ENCODE data around the gene ZNF823. TPM values are rescaled to one million over a fixed set of nuclear protein-coding genes. Genes with fewer than 3 reads are reported as not detected.

Gene ZNF823
- total and polyA plus RNA-seq, 2 of the 13 experiments (the other 11 are each of a cell fraction or from before 2014, with no cell fraction given): 5.7 to 11.7 TPM

- TF ChIP-seq PAXIP1 (CRISPR knock-in tag; conservative IDR thresholded peaks at IDR 0.05) (peak; percentile 50; the same call in 1 of the 2 replicates), NPAS2 (CRISPR knock-in tag; IDR thresholded peaks at IDR 0.05; ENCODE audit: borderline replicate concordance) (no peak), ZNF788 (CRISPR knock-in tag; IDR thresholded peaks at IDR 0.05; ENCODE audit: borderline replicate concordance) (peak; percentile 74; the same call in 1 of the 2 replicates), BHLHE40 (IDR thresholded peaks at IDR 0.05; ENCODE audit: low read length) (peak; percentile 69; the same call in 1 of the 2 replicates), TAF1 (CRISPR knock-in tag; IDR thresholded peaks at IDR 0.05) (peak; percentile 69), MXD4 (CRISPR knock-in tag; IDR thresholded peaks at IDR 0.05) (0 out of 2 replicates have a peak, but pooled peaks have one; percentile 68), PHF20 (CRISPR knock-in tag; IDR thresholded peaks at IDR 0.05) (peak; percentile 71), ZNF317 (CRISPR knock-in tag; IDR thresholded peaks at IDR 0.05) (peak; percentile 25; the same call in 1 of the 2 replicates), ZNF503 (CRISPR knock-in tag; IDR thresholded peaks at IDR 0.05) (0 out of 2 replicates have a peak, but pooled peaks have one; percentile 11), ZBTB7B (CRISPR knock-in tag; IDR thresholded peaks at IDR 0.05) (no peak), ZNF614 (CRISPR knock-in tag; IDR thresholded peaks at IDR 0.05; ENCODE audit: borderline replicate concordance) (no peak; the same call in 1 of the 2 replicates), DRAP1 (CRISPR knock-in tag; IDR thresholded peaks at IDR 0.05) (peak; percentile 87), HNRNPLL (IDR thresholded peaks at IDR 0.05; ENCODE audit: low read depth, low read length, poor library complexity, severe bottlenecking) (peak; percentile 40), CCDC6 (CRISPR knock-in tag; IDR thresholded peaks at IDR 0.05) (no peak), RBFOX2 (IDR thresholded peaks at IDR 0.05; ENCODE audit: low read depth, low read length) (peak; percentile 52), SRSF4 (IDR thresholded peaks at IDR 0.05; ENCODE audit: low read depth, low read length, poor library complexity, severe bottlenecking) (no peak), ZNF781 (CRISPR knock-in tag; IDR thresholded peaks at IDR 0.05; ENCODE audit: borderline replicate concordance, not compliant biosample characterization) (no peak), ZFY (CRISPR knock-in tag; IDR thresholded peaks at IDR 0.05) (peak; percentile 75)
- TF ChIP-seq, protein P1, sequence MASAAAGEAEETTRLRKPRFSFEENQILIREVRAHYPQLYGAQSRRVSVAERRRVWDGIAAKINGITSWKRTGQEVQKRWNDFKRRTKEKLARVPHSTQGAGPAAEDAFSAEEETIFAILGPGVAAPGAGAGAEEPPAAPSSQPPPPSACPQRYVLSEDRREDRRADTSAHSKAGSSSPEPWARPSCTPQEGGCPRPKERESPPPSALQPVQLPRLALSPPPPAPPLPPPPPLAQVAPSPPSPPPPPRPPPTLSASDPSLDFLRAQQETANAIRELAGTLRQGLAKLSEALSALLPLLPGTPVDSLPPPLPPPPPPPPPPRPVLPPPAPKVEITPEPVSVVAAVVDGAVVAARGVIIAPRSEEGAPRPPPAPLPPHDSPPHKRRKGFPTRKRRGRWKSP (CRISPR knock-in tag; IDR thresholded peaks at IDR 0.05): 0 out of 2 replicates have a peak, but pooled peaks have one; percentile 19
- TF ChIP-seq, protein P2, sequence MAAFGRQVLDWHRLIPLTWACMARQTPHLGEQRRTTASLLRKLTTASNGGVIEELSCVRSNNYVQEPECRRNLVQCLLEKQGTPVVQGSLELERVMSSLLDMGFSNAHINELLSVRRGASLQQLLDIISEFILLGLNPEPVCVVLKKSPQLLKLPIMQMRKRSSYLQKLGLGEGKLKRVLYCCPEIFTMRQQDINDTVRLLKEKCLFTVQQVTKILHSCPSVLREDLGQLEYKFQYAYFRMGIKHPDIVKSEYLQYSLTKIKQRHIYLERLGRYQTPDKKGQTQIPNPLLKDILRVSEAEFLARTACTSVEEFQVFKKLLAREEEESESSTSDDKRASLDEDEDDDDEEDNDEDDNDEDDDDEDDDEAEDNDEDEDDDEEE (CRISPR knock-in tag; IDR thresholded peaks at IDR 0.05): peak; percentile 83; the same call in 1 of the 2 replicates
Observed at GRCh38 chr19:11738746-11739620, at the start of gene ZNF823 (continued).
